Astrocyte (in vitro differentiated cells and primary cell): ENCODE results near the gene TOR4A. TPM values are rescaled to one million over a fixed set of nuclear protein-coding genes. Genes with fewer than 3 reads are reported as not detected.

Experiments
- DNase-seq: peaks from one replicate; pipeline ENCODE4 v3.0.0-alpha.2; 2010; ENCODE audit warnings: low read depth
- FAIRE-seq: peaks from 2 replicates; lab custom pipeline; 2011; peaks lifted over from hg19 to GRCh38; lab: Jason Lieb, UNC
- H2AFZ ChIP-seq: 2 replicates; pipeline ENCODE4 v1.6.0; 2012; ENCODE audit warnings: low read depth, low read length, inconsistent platforms
- H3K27ac ChIP-seq: 2 replicates; pipeline ENCODE4 v1.5.1; 2011; ENCODE audit warnings: low read depth, low read length, inconsistent platforms
- H3K27me3 ChIP-seq: 2 replicates; pipeline ENCODE4 v1.6.0; 2011; ENCODE audit warnings: low read length, inconsistent platforms; ENCODE audit not compliant: insufficient read depth
- H3K36me3 ChIP-seq: 2 replicates; pipeline ENCODE4 v1.5.1; 2011; ENCODE audit warnings: low read length, inconsistent platforms; ENCODE audit not compliant: insufficient read depth
- H3K4me1 ChIP-seq: 2 replicates; pipeline ENCODE4 v1.5.1; 2011; ENCODE audit warnings: low read length, inconsistent platforms; ENCODE audit not compliant: insufficient read depth
- H3K4me2 ChIP-seq: 2 replicates; pipeline ENCODE4 v1.6.0; 2012; ENCODE audit warnings: low read length, inconsistent platforms
- H3K4me3 ChIP-seq: 2 replicates; pipeline ENCODE4 v1.5.1; 2011; ENCODE audit warnings: low read depth, mild to moderate bottlenecking, low read length, inconsistent platforms; ENCODE audit not compliant: insufficient read depth
- H3K79me2 ChIP-seq: 2 replicates; pipeline ENCODE4 v1.6.0; 2012; ENCODE audit warnings: mild to moderate bottlenecking, low read length, inconsistent platforms; ENCODE audit not compliant: insufficient read depth
- H3K9ac ChIP-seq: 2 replicates; pipeline ENCODE4 v1.6.0; 2012; ENCODE audit warnings: mild to moderate bottlenecking, low read length, inconsistent platforms
- H3K9me3 ChIP-seq: 2 replicates; pipeline ENCODE4 v1.5.1; 2012; ENCODE audit warnings: low read depth, mild to moderate bottlenecking, low read length, inconsistent platforms; ENCODE audit not compliant: insufficient read depth
- H4K20me1 ChIP-seq: 2 replicates; pipeline ENCODE4 v1.6.0; 2012; ENCODE audit warnings: low read length, inconsistent platforms; ENCODE audit not compliant: insufficient read depth
- H3K27ac Mint-ChIP-seq: one replicate; pipeline ENCODE4 v1.8.0; 2021; ENCODE audit warnings: mild to moderate bottlenecking, mixed read lengths; ENCODE audit not compliant: unreplicated experiment
- H3K27me3 Mint-ChIP-seq: one replicate; pipeline ENCODE4 v1.8.0; 2021; ENCODE audit warnings: low read depth, mixed read lengths; ENCODE audit not compliant: unreplicated experiment
- H3K36me3 Mint-ChIP-seq: one replicate; pipeline ENCODE4 v1.8.0; 2021; ENCODE audit warnings: low read depth, mixed read lengths; ENCODE audit not compliant: unreplicated experiment
- H3K4me1 Mint-ChIP-seq: one replicate; pipeline ENCODE4 v1.8.0; 2021; ENCODE audit warnings: low read depth, mixed read lengths; ENCODE audit not compliant: unreplicated experiment
- H3K4me3 Mint-ChIP-seq: one replicate; pipeline ENCODE4 v1.8.0; 2021; ENCODE audit warnings: mild to moderate bottlenecking, moderate library complexity, mixed read lengths; ENCODE audit not compliant: unreplicated experiment
- H3K9me3 Mint-ChIP-seq: one replicate; pipeline ENCODE4 v1.8.0; 2021; ENCODE audit warnings: mild to moderate bottlenecking, mixed read lengths; ENCODE audit not compliant: unreplicated experiment
- CTCF ChIP-seq: IDR thresholded peaks from 2 replicates; pipeline ENCODE4 v1.5.1; 2011; ENCODE audit warnings: low read depth, mild to moderate bottlenecking, inconsistent platforms, low read length, moderate library complexity; ENCODE audit not compliant: insufficient read depth
- EZH2 ChIP-seq: IDR thresholded peaks from 2 replicates; pipeline ENCODE4 v1.6.1; 2012; ENCODE audit warnings: mild to moderate bottlenecking, low read length, inconsistent platforms; ENCODE audit not compliant: insufficient read depth
- total RNA-seq: library from RNA; stranded (reverse); gene quantifications from 2 replicates; pipeline ENCODE4 v1.2.1, GENCODE V29; 2021

TOR4A gene
- total RNA-seq, 1 donor from 2014 or later: 11.8 TPM

GRCh38 chr9:137279741-137280473 is 2.4 kb downstream of the TOR4A start:
- FAIRE-seq (no peak), DNase-seq (no peak)
- peaks cover 41% of the 10 kb centered on the region for H4K20me1 ChIP-seq
- H3K27ac ChIP-seq: no peak overlapping the region
- H3K27me3 Mint-ChIP-seq: no peaks in the 10 kb centered on the region
- no peaks in the 10 kb centered on the region for H3K4me1 Mint-ChIP-seq
- H3K36me3 Mint-ChIP-seq: peaks cover 3% of the 10 kb centered on the region
- no peaks in the 10 kb centered on the region for H3K36me3 ChIP-seq
- no peak overlapping the region for H3K4me3 ChIP-seq
- peaks cover 32% of the 10 kb centered on the region for H3K4me1 ChIP-seq
- H2AFZ ChIP-seq: no peak overlapping the region
- TF ChIP-seq EZH2: no peak
- TF ChIP-seq CTCF: no peak
- H3K9me3 ChIP-seq: no peaks in the 10 kb centered on the region
- peak overlapping the region; percentile 76 for H3K4me2 ChIP-seq
- H3K79me2 ChIP-seq: peaks cover 28% of the 10 kb centered on the region
- no peak overlapping the region for H3K27ac Mint-ChIP-seq
- H3K4me3 Mint-ChIP-seq: peak overlapping the region; percentile 40
- H3K9me3 Mint-ChIP-seq: no peaks in the 10 kb centered on the region
- H3K9ac ChIP-seq: no peak overlapping the region
- no peaks in the 10 kb centered on the region for H3K27me3 ChIP-seq

- Mint-ChIP-seq H3K27ac (no peak overlapping the region), H3K36me3 (peaks cover 3% of the 10 kb centered on the region), H3K9me3 (peaks cover 2% of the 10 kb centered on the region), H3K4me1 (no peaks in the 10 kb centered on the region), H3K4me3 (no peak overlapping the region), H3K27me3 (no peaks in the 10 kb centered on the region)
- peaks cover 28% of the 10 kb centered on the region for H3K79me2 ChIP-seq
- no peak overlapping the region for H3K27ac ChIP-seq
- no peaks in the 10 kb centered on the region for H3K36me3 ChIP-seq
- TF ChIP-seq CTCF (no peak), EZH2 (no peak)
- H3K27me3 ChIP-seq: no peaks in the 10 kb centered on the region
- peak overlapping the region; percentile 76 for H3K4me2 ChIP-seq
- H2AFZ ChIP-seq: peak overlapping the region; percentile 52
- no peak overlapping the region for H3K9ac ChIP-seq
- no peaks in the 10 kb centered on the region for H3K9me3 ChIP-seq
- peaks cover 41% of the 10 kb centered on the region for H4K20me1 ChIP-seq
- DNase-seq (no peak), FAIRE-seq (no peak)
- peak overlapping the region; percentile 10 for H3K4me3 ChIP-seq
- peaks cover 32% of the 10 kb centered on the region for H3K4me1 ChIP-seq
Measured at GRCh38 chr9:137280474-137281344, 3.2 kb downstream of the TOR4A start.
